Mesenchymal stem cell (in vitro differentiated cells and primary cell): Measurements from ENCODE around the gene IL16.

Experiments
- DNase-seq: peaks from one replicate; pipeline ENCODE4 v3.0.0-alpha.2; 2013
- H2AFZ ChIP-seq: one replicate; pipeline ENCODE4 v1.6.1; 2013; ENCODE audit warnings: low read depth, mild to moderate bottlenecking, control low read depth, inconsistent platforms, low read length, moderate library complexity
- H2AK5ac ChIP-seq: 2 replicates; pipeline ENCODE4 v1.6.1; 2013; ENCODE audit warnings: low read length, moderate library complexity, mild to moderate bottlenecking, inconsistent platforms; ENCODE audit not compliant: severe bottlenecking
- H2BK120ac ChIP-seq: one replicate; pipeline ENCODE4 v1.6.1; 2013; ENCODE audit warnings: low read depth, mild to moderate bottlenecking, inconsistent platforms, low read length, moderate library complexity
- H2BK12ac ChIP-seq, 2 experiments: one replicate each; pipeline ENCODE4 v1.6.1; 2013; ENCODE audit warnings: inconsistent platforms in 2 of 2, low read length in 2 of 2, mild to moderate bottlenecking in 2 of 2, moderate library complexity in 2 of 2, control low read depth in 1 of 2
- H2BK15ac ChIP-seq: one replicate; pipeline ENCODE4 v1.6.1; 2013; ENCODE audit warnings: mild to moderate bottlenecking, low read depth, inconsistent platforms; ENCODE audit not compliant: poor library complexity, severe bottlenecking
- H2BK5ac ChIP-seq: 2 replicates; pipeline ENCODE4 v1.6.1; 2013; ENCODE audit warnings: low read depth, mild to moderate bottlenecking, low read length, control low read depth, inconsistent platforms; ENCODE audit not compliant: poor library complexity, severe bottlenecking
- H3K14ac ChIP-seq, 2 experiments: one replicate each; pipeline ENCODE4 v1.6.1; 2013; ENCODE audit warnings: inconsistent platforms in 2 of 2, low read length in 2 of 2, control low read depth in 1 of 2, mild to moderate bottlenecking in 1 of 2, moderate library complexity in 1 of 2
- H3K18ac ChIP-seq, 2 experiments: one replicate each; pipeline ENCODE4 v1.6.1; 2013; ENCODE audit warnings: inconsistent platforms in 2 of 2, low read length in 2 of 2, control low read depth in 1 of 2, low read depth in 1 of 2, mild to moderate bottlenecking in 1 of 2
- H3K23ac ChIP-seq, 2 experiments: one replicate each; pipeline ENCODE4 v1.6.1; 2013; ENCODE audit warnings: inconsistent platforms in 2 of 2, low read length in 2 of 2, mild to moderate bottlenecking in 2 of 2, moderate library complexity in 2 of 2, control low read depth in 1 of 2
- H3K27ac ChIP-seq: 2 replicates; pipeline ENCODE4 v1.5.1; 2013; ENCODE audit warnings: mild to moderate bottlenecking, moderate library complexity, low read length, control low read depth, inconsistent platforms; ENCODE audit not compliant: poor library complexity, severe bottlenecking
- H3K27me3 ChIP-seq, 2 experiments: 2 replicates each; pipeline versions ENCODE4 v1.6.1 to v1.7.0; 2013; ENCODE audit warnings: low read length in 2 of 2, mild to moderate bottlenecking in 2 of 2, moderate library complexity in 2 of 2, control low read depth in 1 of 2, inconsistent platforms in 1 of 2; ENCODE audit not compliant: control insufficient read depth in 1 of 2, insufficient read depth in 1 of 2
- H3K36me3 ChIP-seq, 2 experiments: 2 replicates each; pipeline versions ENCODE4 v1.6.1 to v1.7.0; 2013; ENCODE audit warnings: low read length in 2 of 2, control low read depth in 1 of 2, inconsistent platforms in 1 of 2, low read depth in 1 of 2, mild to moderate bottlenecking in 1 of 2; ENCODE audit not compliant: insufficient read depth in 2 of 2, control insufficient read depth in 1 of 2
- H3K4ac ChIP-seq, 2 experiments: one replicate each; pipeline ENCODE4 v1.6.1; 2013; ENCODE audit warnings: inconsistent platforms in 2 of 2, low read length in 2 of 2, mild to moderate bottlenecking in 2 of 2, moderate library complexity in 2 of 2, control low read depth in 1 of 2, low read depth in 1 of 2
- H3K4me1 ChIP-seq: 2 replicates; pipeline ENCODE4 v1.6.1; 2013; ENCODE audit warnings: low read depth, low read length, control low read depth; ENCODE audit not compliant: control insufficient read depth, insufficient read depth
- H3K4me2 ChIP-seq: 2 replicates; pipeline ENCODE4 v1.6.1; 2013; ENCODE audit warnings: low read length, mild to moderate bottlenecking, inconsistent platforms; ENCODE audit not compliant: poor library complexity, severe bottlenecking
- H3K4me3 ChIP-seq, 2 experiments: 2 replicates each; pipeline versions ENCODE4 v1.5.1 to v1.7.0; 2013; ENCODE audit warnings: low read length in 2 of 2, mild to moderate bottlenecking in 2 of 2, control low read depth in 1 of 2, low read depth in 1 of 2; ENCODE audit not compliant: insufficient read depth in 1 of 2
- H3K79me1 ChIP-seq: replicated peaks from 2 replicates; pipeline ENCODE4 v1.6.1; 2013; ENCODE audit warnings: mild to moderate bottlenecking, control low read depth, low read length, inconsistent platforms; ENCODE audit not compliant: poor library complexity, severe bottlenecking
- H3K9ac ChIP-seq: 2 replicates; pipeline ENCODE4 v1.7.0; 2013; ENCODE audit warnings: mild to moderate bottlenecking, low read length, moderate library complexity
- H3K9me3 ChIP-seq: 2 replicates; pipeline ENCODE4 v1.7.0; 2013; ENCODE audit warnings: mild to moderate bottlenecking, low read length; ENCODE audit not compliant: control insufficient read depth
- H4K8ac ChIP-seq: one replicate; pipeline ENCODE4 v1.6.1; 2013; ENCODE audit warnings: inconsistent platforms, mild to moderate bottlenecking, low read length, moderate library complexity
- H4K91ac ChIP-seq: one replicate; pipeline ENCODE4 v1.6.1; 2013; ENCODE audit warnings: mild to moderate bottlenecking, low read length, inconsistent platforms
- WGBS: methylation state at CpG from one replicate; pipeline ENCODE4 v1.1.7; 2013; ENCODE audit warnings: mixed read lengths; 5-methylcytosine and 5-hydroxymethylcytosine counted together

The IL16 gene

GRCh38 chr15:81299630-81300273, 103.1 kb downstream of the IL16 start:
- no peak overlapping the region for H3K27ac ChIP-seq
- H3K9me3 ChIP-seq: no peaks in the 10 kb centered on the region
- H3K14ac ChIP-seq: no peak overlapping the region
- H3K23ac ChIP-seq: no peak overlapping the region
- peaks cover 0 to 69% of the 10 kb centered on the region in 2 experiments for H3K27me3 ChIP-seq
- no peak overlapping the region for H2AK5ac ChIP-seq
- H2BK15ac ChIP-seq: no peak overlapping the region
- no peak overlapping the region for H3K4ac ChIP-seq
- no peak overlapping the region for H3K9ac ChIP-seq
- no peak overlapping the region for H2AFZ ChIP-seq
- H2BK5ac ChIP-seq: no peak overlapping the region
- 79% methylated on average over 14 of the region's 14 CpGs for WGBS
- H3K79me1 ChIP-seq: no peaks in the 10 kb centered on the region
- H3K36me3 ChIP-seq: peaks cover 0 to 17% of the 10 kb centered on the region in 2 experiments
- no peak overlapping the region for H4K91ac ChIP-seq
- H2BK120ac ChIP-seq: no peak overlapping the region
- peaks cover 8% of the 10 kb centered on the region for H3K4me1 ChIP-seq
- H3K4me2 ChIP-seq: no peak overlapping the region
- no peak overlapping the region for H4K8ac ChIP-seq
- H3K4me3 ChIP-seq: no peak overlapping the region
- DNase-seq: no peak
- no peak overlapping the region for H3K18ac ChIP-seq
- no peak overlapping the region for H2BK12ac ChIP-seq

- Histone ChIP-seq H3K79me1 (no peaks in the 10 kb centered on the region), H4K8ac (no peak overlapping the region), H3K27ac (no peak overlapping the region), H3K27me3 (peaks cover 0 to 62% of the 10 kb centered on the region in 2 experiments), H3K4me1 (peaks cover 8% of the 10 kb centered on the region), H3K4me2 (no peak overlapping the region), H3K9me3 (no peaks in the 10 kb centered on the region), H2AFZ (no peak overlapping the region), H2BK15ac (no peak overlapping the region), H2AK5ac (no peak overlapping the region), H4K91ac (no peak overlapping the region), H2BK12ac (no peak overlapping the region), H3K4me3 (no peak overlapping the region), H3K4ac (no peak overlapping the region), H3K36me3 (peaks cover 0 to 26% of the 10 kb centered on the region in 2 experiments), H3K18ac (no peak overlapping the region), H3K9ac (no peak overlapping the region), H2BK5ac (no peak overlapping the region), H2BK120ac (no peak overlapping the region), H3K23ac (no peak overlapping the region), H3K14ac (no peak overlapping the region)
- no peak for DNase-seq
- 91% methylated on average over 4 of the region's 4 CpGs for WGBS
Observed at GRCh38 chr15:81301385-81301784, 104.7 kb downstream of the IL16 start.

- Histone ChIP-seq H3K4ac (no peak overlapping the region), H2BK15ac (no peak overlapping the region), H3K14ac (no peak overlapping the region), H2BK12ac (no peak overlapping the region), H4K8ac (no peak overlapping the region), H3K18ac (no peak overlapping the region), H3K27ac (no peak overlapping the region), H3K4me1 (peaks cover 5% of the 10 kb centered on the region), H3K4me3 (no peak overlapping the region), H2AK5ac (no peak overlapping the region), H2BK5ac (no peak overlapping the region), H3K9ac (no peak overlapping the region), H3K4me2 (no peak overlapping the region), H3K23ac (no peak overlapping the region), H4K91ac (no peak overlapping the region), H3K27me3 (peaks cover 0 to 59% of the 10 kb centered on the region in 2 experiments), H3K36me3 (peaks cover 0 to 32% of the 10 kb centered on the region in 2 experiments), H3K9me3 (no peaks in the 10 kb centered on the region), H3K79me1 (no peaks in the 10 kb centered on the region), H2BK120ac (no peak overlapping the region), H2AFZ (no peak overlapping the region)
- DNase-seq: no peak
- WGBS: 80% methylated on average over 5 of the region's 5 CpGs
Observed at GRCh38 chr15:81301815-81302399, 105.2 kb downstream of the IL16 start.

- H4K91ac ChIP-seq: no peak overlapping the region
- no peaks in the 10 kb centered on the region for H3K79me1 ChIP-seq
- H3K4me1 ChIP-seq: peaks cover 2% of the 10 kb centered on the region
- H3K4me3 ChIP-seq: no peak overlapping the region
- peaks cover 0 to 39% of the 10 kb centered on the region in 2 experiments for H3K36me3 ChIP-seq
- no peak overlapping the region for H2BK15ac ChIP-seq
- WGBS: 93% methylated on average over 6 of the region's 6 CpGs
- no peak overlapping the region for H2BK5ac ChIP-seq
- H2BK120ac ChIP-seq: no peak overlapping the region
- no peak overlapping the region for H3K4me2 ChIP-seq
- no peaks in the 10 kb centered on the region for H3K9me3 ChIP-seq
- no peak overlapping the region for H2AK5ac ChIP-seq
- H2BK12ac ChIP-seq: no peak overlapping the region
- H3K27me3 ChIP-seq: peaks cover 0 to 53% of the 10 kb centered on the region in 2 experiments
- H3K27ac ChIP-seq: no peak overlapping the region
- H3K18ac ChIP-seq: no peak overlapping the region
- no peak overlapping the region for H3K4ac ChIP-seq
- no peak overlapping the region for H3K14ac ChIP-seq
- DNase-seq: no peak
- no peak overlapping the region for H3K23ac ChIP-seq
- H4K8ac ChIP-seq: no peak overlapping the region
- H3K9ac ChIP-seq: no peak overlapping the region
- H2AFZ ChIP-seq: no peak overlapping the region
Observed at GRCh38 chr15:81302701-81303109, 106.0 kb downstream of the IL16 start.
